SU-DHL-6 (cell line): ENCODE data around the gene OR1L8.

Source experiments
- CTCF ChIP-seq: fragments of 200-600 bp; sonication (generic); IDR thresholded peaks from one replicate; pipeline ENCODE4 v1.5.1; 2017; ENCODE audit warnings: antibody characterized with exemption, mild to moderate bottlenecking, low read length, moderate library complexity; ENCODE audit not compliant: insufficient read depth, poor library complexity, severe bottlenecking
- EZH2phosphoT487 ChIP-seq: fragments of 200-600 bp; sonication (generic), shearing (Covaris generic); conservative IDR thresholded peaks from 2 replicates; pipeline ENCODE4 v1.6.1; 2018; ENCODE audit warnings: mild to moderate bottlenecking, antibody characterized with exemption, low read length, moderate library complexity, mixed read lengths

- TF ChIP-seq CTCF (no peak), EZH2phosphoT487 (no peak)
Observed at GRCh38 chr9:122562134-122562760, 20.9 kb downstream of the OR1L8 start.
